Liver (tissue), 9 donors: ENCODE measurements around the gene LRRC8B. TPM values are rescaled to one million over a fixed set of nuclear protein-coding genes. Genes with fewer than 3 reads are reported as not detected.
"Not testable (repeated sequence)": the region's sequence is repeated elsewhere in the genome, so short reads cannot be mapped to it uniquely, and the experiment has no call there.

Experiments used
- DNase-seq: peaks from one replicate; pipeline ENCODE4 v3.0.0-alpha.2; 2017; ENCODE audit warnings: low spot score
- H3K27ac ChIP-seq, 2 donors: one replicate each; pipeline ENCODE4 v1.7.0; 2013; ENCODE audit warnings: inconsistent platforms in 2 of 2, low read length in 2 of 2, control low read depth in 1 of 2, low read depth in 1 of 2, mild to moderate bottlenecking in 1 of 2
- H3K27me3 ChIP-seq, 4 donors: one replicate each; pipeline versions ENCODE4 v1.6.1 to v1.7.0; 2013; ENCODE audit warnings: low read length in 3 of 4, inconsistent platforms in 1 of 4, mild to moderate bottlenecking in 1 of 4, moderate library complexity in 1 of 4; ENCODE audit not compliant: control insufficient read depth in 4 of 4, insufficient read depth in 4 of 4
- H3K36me3 ChIP-seq, 4 donors: one replicate each; pipeline versions ENCODE4 v1.6.1 to v1.7.0; 2013; ENCODE audit warnings: low read length in 3 of 4, mild to moderate bottlenecking in 3 of 4, low read depth in 1 of 4, moderate library complexity in 1 of 4; ENCODE audit not compliant: control insufficient read depth in 4 of 4, insufficient read depth in 3 of 4
- H3K4me1 ChIP-seq, 4 donors: one replicate each; pipeline versions ENCODE4 v1.6.1 to v1.7.0; 2013; ENCODE audit warnings: low read length in 3 of 4, mild to moderate bottlenecking in 3 of 4, moderate library complexity in 1 of 4; ENCODE audit not compliant: control insufficient read depth in 4 of 4, insufficient read depth in 4 of 4
- H3K4me3 ChIP-seq, 3 donors: one replicate each; pipeline versions ENCODE4 v1.6.1 to v1.7.0; 2013; ENCODE audit warnings: low read length in 3 of 3, control low read depth in 1 of 3, low read depth in 1 of 3, mild to moderate bottlenecking in 1 of 3
- H3K9ac ChIP-seq, 2 donors: one replicate each; pipeline ENCODE4 v1.7.0; 2013; ENCODE audit warnings: low read length in 2 of 2, mild to moderate bottlenecking in 2 of 2, moderate library complexity in 2 of 2, control low read depth in 1 of 2, low read depth in 1 of 2
- H3K9me3 ChIP-seq, 4 donors: one replicate each; pipeline versions ENCODE4 v1.6.1 to v1.7.0; 2013; ENCODE audit warnings: low read length in 3 of 4; ENCODE audit not compliant: control insufficient read depth in 4 of 4
- ATF3 ChIP-seq: IDR thresholded peaks from 2 replicates; pipeline ENCODE4 v1.6.1; 2016; ENCODE audit warnings: antibody characterized with exemption
- CTCF ChIP-seq: fragments of 150-350 bp; IDR thresholded peaks from 2 replicates; pipeline ENCODE4 v1.5.1; 2017; ENCODE audit warnings: improper control_type of control experiment, low read depth, low read length; ENCODE audit not compliant: missing input control
- EGR1 ChIP-seq, 2 donors: IDR thresholded peaks; 2 replicates each; pipeline ENCODE4 v1.6.1; 2016 to 2018; ENCODE audit warnings: antibody characterized with exemption in 2 of 2, low read depth in 2 of 2
- FOXA1 ChIP-seq: IDR thresholded peaks from 2 replicates; pipeline ENCODE4 v1.6.1; 2016; ENCODE audit warnings: antibody characterized with exemption
- GABPA ChIP-seq, 2 donors: IDR thresholded peaks in 1 of 2; conservative IDR thresholded peaks in 1 of 2; 2 replicates each; pipeline ENCODE4 v1.6.1; 2016; ENCODE audit warnings: antibody characterized with exemption in 2 of 2, mild to moderate bottlenecking in 1 of 2, moderate library complexity in 1 of 2
- JUND ChIP-seq, 2 donors: IDR thresholded peaks; 2 replicates each; pipeline ENCODE4 v1.6.1; 2016; ENCODE audit warnings: antibody characterized with exemption in 2 of 2
- MAX ChIP-seq: IDR thresholded peaks from 2 replicates; pipeline ENCODE4 v1.6.1; 2016; ENCODE audit warnings: antibody characterized with exemption
- NR2F2 ChIP-seq: IDR thresholded peaks from 2 replicates; pipeline ENCODE4 v1.6.1; 2016; ENCODE audit warnings: antibody characterized with exemption
- RXRA ChIP-seq, 2 donors: IDR thresholded peaks; 2 replicates each; pipeline ENCODE4 v1.6.1; 2017 to 2018; ENCODE audit warnings: antibody characterized with exemption in 2 of 2, mild to moderate bottlenecking in 1 of 2
- TAF1 ChIP-seq: conservative IDR thresholded peaks from 2 replicates; pipeline ENCODE4 v1.6.1; 2016; ENCODE audit warnings: antibody characterized with exemption, mild to moderate bottlenecking
- YY1 ChIP-seq: IDR thresholded peaks from 2 replicates; pipeline ENCODE4 v1.6.1; 2016; ENCODE audit warnings: antibody characterized with exemption, mild to moderate bottlenecking
- ZBTB33 ChIP-seq: IDR thresholded peaks from 2 replicates; pipeline ENCODE4 v1.6.1; 2016; ENCODE audit warnings: antibody characterized with exemption
- WGBS: extraction: QIAGEN DNeasy Blood & Tissue Kit; methylation state at CpG from one replicate; pipeline ENCODE4 v1.1.7; 2013; 5-methylcytosine and 5-hydroxymethylcytosine counted together
- polyA plus RNA-seq, 2 donors: library from polyadenylated mRNA; stranded (reverse) in 1 of 2; unstranded in 1 of 2; fragments of 200-250 nt in 1 of 2; fragments of >200 nt in 1 of 2; fragmentation: Nextera tagmentation in 1 of 2; extraction: Ambion mirVana in 1 of 2; gene quantifications; one replicate each; pipeline versions ENCODE4 v1.2.1 to v1.2.3, GENCODE V29; 2013 to 2015
- total RNA-seq, 2 donors: library from RNA; depleted of rRNA; stranded (reverse); fragments of >200 nt; gene quantifications; one replicate each; pipeline ENCODE4 v1.2.3, GENCODE V29; 2014
- donor health status: healthy.
- donor health status: healthy.
- donor health status: healthy.
- donor health status: healthy.
- donor health status: healthy.

LRRC8B gene
- total and polyA plus RNA-seq, 4 donors, result 1.2 to 4.3 (median 2.5) TPM

- Histone ChIP-seq H3K4me1 (no peaks in the 10 kb centered on the region), H3K4me3 (no peak overlapping the region), H3K36me3 (no peaks in the 10 kb centered on the region), H3K27ac (no peak overlapping the region), H3K9ac (no peak overlapping the region), H3K9me3 (no peaks in the 10 kb centered on the region), H3K27me3 (no peaks in the 10 kb centered on the region)
- TF ChIP-seq RXRA (IDR thresholded peaks at IDR 0.05) (no peak), FOXA1 (no peak), CTCF (no peak), NR2F2 (no peak), ZBTB33 (no peak), MAX (no peak), GABPA (IDR thresholded peaks at IDR 0.05 in 1 of 2, conservative IDR thresholded peaks at IDR 0.05 in 1 of 2) (no peak), YY1 (no peak), TAF1 (no peak), EGR1 (IDR thresholded peaks at IDR 0.05; ENCODE audit: low read depth in 2 of 2) (no peak)
- no peak for DNase-seq
- WGBS, result 97% methylated on average over 1 of the region's 1 CpG
Measured at GRCh38 chr1:89542345-89542744, 17.7 kb downstream of the LRRC8B start.

- not testable (repeated sequence) for H3K4me3 ChIP-seq, H3K9ac ChIP-seq, DNase-seq, H3K27ac ChIP-seq, H3K27me3 ChIP-seq, H3K36me3 ChIP-seq, H3K4me1 ChIP-seq, H3K9me3 ChIP-seq
- 100% methylated on average over 1 of the region's 1 CpG for WGBS
Measured at GRCh38 chr1:89543632-89544031, 19.0 kb downstream of the LRRC8B start.

GRCh38 chr1:89545264-89546038 lies 20.8 kb downstream of the LRRC8B start:
- Histone ChIP-seq H3K9me3 (no peaks in the 10 kb centered on the region), H3K9ac (no peak overlapping the region), H3K36me3 (no peaks in the 10 kb centered on the region), H3K4me3 (no peak overlapping the region), H3K27me3 (no peaks in the 10 kb centered on the region), H3K27ac (no peak overlapping the region), H3K4me1 (no peaks in the 10 kb centered on the region)
- DNase-seq, result no peak
- TF ChIP-seq JUND (IDR thresholded peaks at IDR 0.05) (peak in 1 of 2 donors; percentile 12), ATF3 (no peak)
- 78% methylated on average over 6 of the region's 6 CpGs for WGBS
